Loucy (cell line): ENCODE data around the gene CLECL1.

Experiments
- H2AFZ ChIP-seq: fragments of 200-600 bp; sonication (generic); 2 replicates; pipeline ENCODE4 v1.6.0; 2016; ENCODE audit warnings: antibody characterized with exemption, mild to moderate bottlenecking, low read length, moderate library complexity
- H3F3A ChIP-seq: fragments of 200-600 bp; 2 replicates; pipeline ENCODE4 v1.6.0; 2016; ENCODE audit warnings: antibody characterized with exemption, low read depth, mild to moderate bottlenecking
- H3K27me3 ChIP-seq: fragments of 200-600 bp; sonication (generic); 2 replicates; pipeline ENCODE4 v1.6.1; 2014; ENCODE audit warnings: low read length, mild to moderate bottlenecking; ENCODE audit not compliant: insufficient read depth, poor library complexity, severe bottlenecking
- H3K36me3 ChIP-seq: fragments of 200-600 bp; sonication (generic); 2 replicates; pipeline ENCODE4 v1.6.1; 2016; ENCODE audit warnings: low read length; ENCODE audit not compliant: insufficient read depth
- H3K4me1 ChIP-seq: fragments of 200-600 bp; sonication (generic); 2 replicates; pipeline ENCODE4 v1.5.1; 2014; ENCODE audit warnings: low read length, mild to moderate bottlenecking; ENCODE audit not compliant: insufficient read depth, poor library complexity, severe bottlenecking
- H3K4me2 ChIP-seq: fragments of 200-600 bp; sonication (generic); 2 replicates; pipeline ENCODE4 v1.6.0; 2014; ENCODE audit warnings: antibody characterized with exemption, low read length, low read depth, mild to moderate bottlenecking; ENCODE audit not compliant: poor library complexity, severe bottlenecking
- H3K4me3 ChIP-seq: fragments of 200-600 bp; sonication (generic); 2 replicates; pipeline ENCODE4 v1.5.1; 2014; ENCODE audit warnings: low read length, mild to moderate bottlenecking, mixed read lengths; ENCODE audit not compliant: poor library complexity, severe bottlenecking
- H3K79me2 ChIP-seq: fragments of 200-600 bp; sonication (generic); 2 replicates; pipeline ENCODE4 v1.6.1; 2014; ENCODE audit warnings: low read length; ENCODE audit not compliant: insufficient read depth
- H3K9ac ChIP-seq: fragments of 200-600 bp; sonication (generic); 2 replicates; pipeline ENCODE4 v1.6.0; 2014; ENCODE audit warnings: mild to moderate bottlenecking, low read depth, low read length, moderate library complexity; ENCODE audit not compliant: poor library complexity, severe bottlenecking
- H3K9me2 ChIP-seq: fragments of 200-600 bp; sonication (generic); replicated peaks from 2 replicates; pipeline ENCODE4 v1.6.1; 2016; ENCODE audit warnings: low read depth, low read length, mixed read lengths
- H3K9me3 ChIP-seq: fragments of 200-600 bp; sonication (generic); 2 replicates; pipeline ENCODE4 v1.6.1; 2014; ENCODE audit warnings: mild to moderate bottlenecking, antibody characterized with exemption, low read length, low read depth; ENCODE audit not compliant: insufficient read depth
- H4K20me1 ChIP-seq: fragments of 200-600 bp; sonication (generic); 2 replicates; pipeline ENCODE4 v1.6.0; 2014; ENCODE audit warnings: antibody characterized with exemption, low read length, mild to moderate bottlenecking; ENCODE audit not compliant: insufficient read depth, poor library complexity, severe bottlenecking
- CTCF ChIP-seq: fragments of 200-600 bp; sonication (generic); conservative IDR thresholded peaks from 2 replicates; pipeline ENCODE4 v1.5.1; 2014; ENCODE audit warnings: mild to moderate bottlenecking, antibody characterized with exemption, low read length
- EZH2phosphoT487 ChIP-seq: fragments of 200-600 bp; IDR thresholded peaks from 2 replicates; pipeline ENCODE4 v1.6.1; 2018; ENCODE audit warnings: antibody characterized with exemption, mild to moderate bottlenecking, moderate library complexity, borderline replicate concordance

Gene CLECL1

DNA sequence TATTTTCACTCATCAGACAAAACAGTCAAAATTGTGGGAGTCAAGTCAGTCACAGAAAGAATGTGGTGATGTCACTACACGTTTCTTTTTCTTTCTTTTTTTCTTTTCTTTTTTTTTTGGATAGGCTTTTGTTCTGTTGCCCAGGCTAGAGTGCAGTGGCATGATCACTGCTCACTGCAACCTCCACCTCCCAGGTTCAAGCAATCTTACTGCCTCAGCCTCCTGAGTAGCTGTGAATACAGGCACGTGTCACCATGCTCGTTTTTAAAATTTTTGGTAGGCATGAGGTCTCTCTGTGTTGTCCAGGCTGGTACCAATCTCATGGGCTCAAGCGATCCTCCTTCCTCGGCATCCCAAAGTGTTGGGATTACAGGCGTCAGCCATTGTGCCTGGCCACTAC lies 2.3 kb downstream of the CLECL1 start:
- H3K9me3 ChIP-seq: no peaks in the 10 kb centered on the region
- no peaks in the 10 kb centered on the region; the same call in 1 of the 2 replicates for H3F3A ChIP-seq
- H2AFZ ChIP-seq: no peak overlapping the region
- no peak overlapping the region for H3K4me3 ChIP-seq
- no peak for TF ChIP-seq CTCF
- H3K9ac ChIP-seq: no peak overlapping the region
- H3K4me2 ChIP-seq: no peak overlapping the region
- no peaks in the 10 kb centered on the region for H3K27me3 ChIP-seq
- no peaks in the 10 kb centered on the region for H3K9me2 ChIP-seq
- no peaks in the 10 kb centered on the region for H3K79me2 ChIP-seq
- peaks cover 10% of the 10 kb centered on the region for H3K4me1 ChIP-seq
- no peaks in the 10 kb centered on the region for H3K36me3 ChIP-seq
- H4K20me1 ChIP-seq: no peaks in the 10 kb centered on the region

DNA sequence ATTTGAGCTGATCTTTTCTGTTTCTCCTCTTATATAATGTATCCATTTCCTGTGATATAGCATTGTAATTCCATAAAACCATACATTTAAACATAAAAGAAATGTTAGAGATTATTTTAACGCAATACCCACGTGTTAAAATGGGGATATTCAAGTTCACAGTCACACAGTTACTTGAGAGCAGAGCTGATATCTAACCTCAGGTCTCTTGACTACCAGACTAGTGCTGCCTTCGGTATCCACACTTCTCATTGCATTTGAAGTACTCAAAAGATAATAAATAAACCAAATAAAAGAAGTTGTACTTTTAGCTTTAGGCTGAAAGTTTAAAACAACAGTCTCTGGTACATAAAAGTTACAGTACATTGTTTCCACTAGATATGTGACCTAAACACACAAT lies 2.9 kb downstream of the CLECL1 start:
- no peak for TF ChIP-seq CTCF
- H3K27me3 ChIP-seq: no peaks in the 10 kb centered on the region
- no peak overlapping the region for H3K9ac ChIP-seq
- no peak overlapping the region for H2AFZ ChIP-seq
- H3K9me3 ChIP-seq: no peaks in the 10 kb centered on the region
- H3K4me1 ChIP-seq: peaks cover 10% of the 10 kb centered on the region
- no peaks in the 10 kb centered on the region; the same call in 1 of the 2 replicates for H3F3A ChIP-seq
- H3K4me2 ChIP-seq: no peak overlapping the region
- H3K4me3 ChIP-seq: no peak overlapping the region
- H4K20me1 ChIP-seq: no peaks in the 10 kb centered on the region
- H3K36me3 ChIP-seq: no peaks in the 10 kb centered on the region
- no peaks in the 10 kb centered on the region for H3K9me2 ChIP-seq
- no peaks in the 10 kb centered on the region for H3K79me2 ChIP-seq

DNA sequence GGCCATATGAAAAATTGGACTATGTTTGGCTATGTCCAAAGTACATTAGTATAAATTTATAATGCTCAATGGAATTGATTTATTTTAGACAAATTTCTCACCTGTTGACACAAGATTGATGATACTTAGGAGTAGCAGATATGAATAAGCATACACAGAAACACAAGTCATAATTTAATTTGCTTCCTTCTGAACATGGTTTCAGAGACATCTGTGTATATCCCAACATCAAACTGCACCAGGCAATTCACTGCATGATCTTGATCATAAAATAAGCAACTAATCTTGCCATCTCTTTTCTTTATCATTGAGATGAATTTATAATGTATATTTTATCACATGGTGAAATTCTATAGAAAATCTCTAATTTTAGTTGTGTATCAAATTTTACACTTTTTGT lies 3.8 kb downstream of the CLECL1 start:
- TF ChIP-seq CTCF: no peak
- TF ChIP-seq EZH2phosphoT487: no peak
- Histone ChIP-seq H3K79me2 (no peaks in the 10 kb centered on the region), H3K4me2 (no peak overlapping the region), H3K9me2 (no peaks in the 10 kb centered on the region), H3K36me3 (no peaks in the 10 kb centered on the region), H3K27me3 (no peaks in the 10 kb centered on the region), H3K9ac (no peak overlapping the region), H3K4me3 (no peak overlapping the region), H3K9me3 (no peaks in the 10 kb centered on the region), H3K4me1 (peaks cover 10% of the 10 kb centered on the region), H4K20me1 (no peaks in the 10 kb centered on the region), H3F3A (no peaks in the 10 kb centered on the region; the same call in 1 of the 2 replicates), H2AFZ (no peak overlapping the region)
